B cell (primary cell): Measurements from ENCODE around the gene AAK1. TPM values are rescaled to one million over a fixed set of nuclear protein-coding genes. Genes with fewer than 3 reads are reported as not detected.

Experiments
- ATAC-seq: fragments of 200-7000 bp; cut with Tn5 transposase; one replicate; pipeline ENCODE4 v1.10.0; 2021; ENCODE audit warnings: low read depth, mild to moderate bottlenecking, moderate number of reproducible peaks, moderate library complexity
- CTCF ChIA-PET: fragments of 350-600 bp; sonication (Branson Sonifier 250); formaldehyde crosslinking; loops from one replicate; lab custom pipeline; 2021; ENCODE audit warnings: antibody characterized with exemption, inconsistent platforms; lab: Charles Lee
- POLR2A ChIA-PET: fragments of 350-600 bp; sonication (Branson Sonifier 250); formaldehyde crosslinking; loops from one replicate; lab custom pipeline; 2021; ENCODE audit warnings: antibody characterized with exemption; lab: Charles Lee
- DNase-seq: peaks from one replicate; pipeline ENCODE4 v3.0.0; 2013
- H2AFZ ChIP-seq: 2 replicates; pipeline ENCODE4 v1.6.1; 2012; ENCODE audit warnings: mild to moderate bottlenecking, low read depth, low read length; ENCODE audit not compliant: insufficient read depth, poor library complexity, severe bottlenecking
- H3K27ac ChIP-seq, 2 donors: 1 replicate in 1 of 2; 2 replicates in 1 of 2; pipeline ENCODE4 v1.5.1; 2012 to 2013; ENCODE audit warnings: low read length in 2 of 2, mild to moderate bottlenecking in 2 of 2, moderate library complexity in 1 of 2
- H3K27me3 ChIP-seq, 4 experiments: fragments of 200-600 bp in 1 of 4; sonication (generic) in 1 of 4; replicated peaks in 1 of 4; 1 replicate in 2 of 4; 2 replicates in 2 of 4; pipeline versions ENCODE4 v1.6.1 to v1.7.0; 2013 to 2016; ENCODE audit warnings: low read length in 3 of 4, mild to moderate bottlenecking in 2 of 4, mixed read lengths in 1 of 4, moderate library complexity in 1 of 4; ENCODE audit not compliant: insufficient read depth in 4 of 4, control insufficient read depth in 3 of 4; ENCODE audit errors: control extremely low read depth in 1 of 4
- H3K36me3 ChIP-seq, 2 experiments: replicated peaks in 1 of 2; 1 replicate in 1 of 2; 2 replicates in 1 of 2; pipeline versions ENCODE4 v1.6.1 to v1.7.1; 2013; ENCODE audit warnings: low read length in 1 of 2; ENCODE audit not compliant: insufficient read depth in 2 of 2, control insufficient read depth in 1 of 2; ENCODE audit errors: control extremely low read depth in 1 of 2, extremely low read depth in 1 of 2
- H3K4me1 ChIP-seq, 2 donors: fragments of 200-600 bp in 1 of 2; sonication (generic) in 1 of 2; 1 replicate in 1 of 2; 2 replicates in 1 of 2; pipeline versions ENCODE4 v1.5.1 to v1.6.1; 2013 to 2017; ENCODE audit warnings: low read length in 2 of 2; ENCODE audit not compliant: control insufficient read depth in 2 of 2, insufficient read depth in 2 of 2
- H3K4me2 ChIP-seq: replicated peaks from 2 replicates; pipeline ENCODE3; 2012; ENCODE audit warnings: mild to moderate bottlenecking, low read depth, low read length; ENCODE audit not compliant: poor library complexity, severe bottlenecking
- H3K4me3 ChIP-seq, 5 experiments: fragments of 200-600 bp in 1 of 5; sonication (generic) in 1 of 5; 1 replicate in 3 of 5; 2 replicates in 2 of 5; pipeline versions ENCODE4 v1.5.1 to v1.7.0; 2011 to 2016; ENCODE audit warnings: low read length in 4 of 5, mild to moderate bottlenecking in 4 of 5, low read depth in 2 of 5, control low read depth in 1 of 5, moderate library complexity in 1 of 5; ENCODE audit not compliant: insufficient read depth in 1 of 5; ENCODE audit errors: control extremely low read depth in 1 of 5, extremely low read depth in 1 of 5
- H3K79me2 ChIP-seq: fragments of 200-600 bp; sonication (generic); one replicate; pipeline ENCODE4 v1.6.0; 2016; ENCODE audit warnings: low read length; ENCODE audit not compliant: control insufficient read depth, insufficient read depth
- H3K9ac ChIP-seq: fragments of 200-600 bp; sonication (generic); 2 replicates; pipeline ENCODE4 v1.6.1; 2017; ENCODE audit warnings: mild to moderate bottlenecking, low read length, moderate library complexity
- H3K9me3 ChIP-seq, 3 donors: one replicate each; pipeline versions ENCODE4 v1.6.1 to v1.7.1; 2013; ENCODE audit warnings: low read length in 2 of 3; ENCODE audit not compliant: control insufficient read depth in 2 of 3, insufficient read depth in 1 of 3; ENCODE audit errors: control extremely low read depth in 1 of 3
- H4K20me1 ChIP-seq: 2 replicates; pipeline ENCODE4 v1.6.0; 2012; ENCODE audit warnings: mild to moderate bottlenecking, low read length; ENCODE audit not compliant: insufficient read depth, control insufficient read depth, poor library complexity, severe bottlenecking
- H3K27ac Mint-ChIP-seq: one replicate; pipeline ENCODE4 v1.8.0; 2021; ENCODE audit warnings: mixed read lengths
- H3K27me3 Mint-ChIP-seq: one replicate; pipeline ENCODE4 v1.8.0; 2021; ENCODE audit warnings: mixed read lengths
- H3K4me1 Mint-ChIP-seq: one replicate; pipeline ENCODE4 v1.8.0; 2021; ENCODE audit warnings: mixed read lengths
- H3K4me3 Mint-ChIP-seq: one replicate; pipeline ENCODE4 v1.8.0; 2021; ENCODE audit warnings: mixed read lengths
- H3K9me3 Mint-ChIP-seq: one replicate; pipeline ENCODE4 v1.8.0; 2022; ENCODE audit warnings: mixed read lengths; ENCODE audit not compliant: insufficient read depth
- CTCF ChIP-seq: fragments of 200-600 bp; IDR thresholded peaks from one replicate; pipeline ENCODE4 v1.8.0; 2022; ENCODE audit warnings: antibody characterized with exemption, mild to moderate bottlenecking
- EZH2 ChIP-seq: IDR thresholded peaks from 2 replicates; pipeline ENCODE4 v1.6.1; 2012; ENCODE audit warnings: borderline replicate concordance, low read depth, mild to moderate bottlenecking, moderate library complexity, low read length; ENCODE audit not compliant: insufficient read depth, poor library complexity, severe bottlenecking
- WGBS: methylation state at CpG from one replicate; pipeline ENCODE4 v1.1.5; 2013; ENCODE audit warnings: missing lambda C conversion rate; ENCODE audit not compliant: insufficient coverage; 5-methylcytosine and 5-hydroxymethylcytosine counted together
- intact Hi-C: fragments of 100-400 bp; cut with micrococcal nuclease; formaldehyde crosslinking; loops from one replicate; pipeline ENCODE4 v1.10.0; 2022
- polyA plus RNA-seq: library from polyadenylated mRNA; depleted of rRNA; stranded (reverse); fragments of >200 nt; gene quantifications from 2 replicates; pipeline ENCODE4 v1.2.3, GENCODE V29; 2012
- total RNA-seq, 2 donors: library from RNA; stranded (reverse); fragments of 120-200 nt in 1 of 2; gene quantifications; 1 replicate in 1 of 2; 2 replicates in 1 of 2; pipeline versions ENCODE4 v1.2.3 to v1.2.4, GENCODE V29; 2013 to 2022

AAK1 gene
- total and polyA plus RNA-seq, 2 donors (not counting 1 experiment from before 2014, with no cell fraction given), result 2.4 to 7.2 TPM

- no peaks in the 10 kb centered on the region for H3K9me3 ChIP-seq
- Mint-ChIP-seq H3K9me3 (no peaks in the 10 kb centered on the region), H3K4me3 (no peak overlapping the region), H3K27ac (no peak overlapping the region), H3K27me3 (peaks cover 15% of the 10 kb centered on the region), H3K4me1 (peaks cover 5% of the 10 kb centered on the region)
- H3K4me3 ChIP-seq, result no peak overlapping the region
- TF ChIP-seq EZH2 (no peak), CTCF (no peak)
- no peaks in the 10 kb centered on the region for H3K27me3 ChIP-seq
- DNase-seq (no peak), ATAC-seq (no peak)
- H3K4me1 ChIP-seq, result no peaks in the 10 kb centered on the region
- H4K20me1 ChIP-seq, result no peaks in the 10 kb centered on the region
- ChIA-PET POLR2A (no interaction called here), CTCF (no interaction called here)
- H3K27ac ChIP-seq, result no peak overlapping the region
- WGBS, result no CpG with 5 or more reads among the region's 5 CpGs
- intact Hi-C loops, result no loop called here
- H3K9ac ChIP-seq, result no peak overlapping the region
- no peak overlapping the region for H2AFZ ChIP-seq
- no peak overlapping the region for H3K4me2 ChIP-seq
- H3K79me2 ChIP-seq, result no peaks in the 10 kb centered on the region
- H3K36me3 ChIP-seq, result no peaks in the 10 kb centered on the region
Measured at GRCh38 chr2:69470911-69471310, 172.6 kb downstream of the AAK1 start.

GRCh38 chr2:69469784-69470183 is 173.8 kb downstream of the AAK1 start:
- no peaks in the 10 kb centered on the region for H3K79me2 ChIP-seq
- no peak overlapping the region for H3K4me2 ChIP-seq
- no peak overlapping the region for H3K4me3 ChIP-seq
- no CpG with 5 or more reads among the region's 1 CpG for WGBS
- Mint-ChIP-seq H3K27ac (no peak overlapping the region), H3K9me3 (no peaks in the 10 kb centered on the region), H3K4me1 (no peaks in the 10 kb centered on the region), H3K27me3 (peaks cover 15% of the 10 kb centered on the region), H3K4me3 (no peak overlapping the region)
- CTCF ChIA-PET, result no interaction called here
- H3K9ac ChIP-seq, result no peak overlapping the region
- H3K9me3 ChIP-seq, result no peaks in the 10 kb centered on the region
- no peak overlapping the region for H3K27ac ChIP-seq
- no peak overlapping the region for H2AFZ ChIP-seq
- ATAC-seq (no peak), DNase-seq (no peak)
- no peaks in the 10 kb centered on the region for H3K36me3 ChIP-seq
- TF ChIP-seq CTCF (no peak), EZH2 (no peak)
- H3K4me1 ChIP-seq, result no peaks in the 10 kb centered on the region
- POLR2A ChIA-PET, result no interaction called here
- H4K20me1 ChIP-seq, result no peaks in the 10 kb centered on the region
- intact Hi-C loops, result no loop called here
- H3K27me3 ChIP-seq, result no peaks in the 10 kb centered on the region
